Naive thymus-derived CD4-positive, alpha-beta T cell (primary cell): ENCODE data around the gene RAG1. TPM values are rescaled to one million over a fixed set of nuclear protein-coding genes. Genes with fewer than 3 reads are reported as not detected.

Experiments
- ATAC-seq: fragments of 150-1000 bp; cut with Tn5 transposase; 2 replicates; pipeline ENCODE4 v1.10.0; 2021; ENCODE audit warnings: mild to moderate bottlenecking, moderate library complexity
- CTCF ChIA-PET: fragments of 350-600 bp; sonication (Branson Sonifier 250); formaldehyde crosslinking; loops from one replicate; lab custom pipeline; 2021; ENCODE audit warnings: antibody characterized with exemption; lab: Charles Lee
- POLR2A ChIA-PET: fragments of 350-600 bp; sonication (Branson Sonifier 250); formaldehyde crosslinking; loops from one replicate; lab custom pipeline; 2021; ENCODE audit warnings: antibody characterized with exemption, inconsistent platforms; lab: Charles Lee
- DNase-seq, 9 donors: peaks; one replicate each; pipeline versions ENCODE4 v3.0.0 to v3.0.0-alpha.2; 2020 to 2022; ENCODE audit warnings: mixed read lengths in 1 of 9
- H3K27ac ChIP-seq: one replicate; pipeline ENCODE4 v1.7.0; 2013; ENCODE audit warnings: mild to moderate bottlenecking, low read depth, low read length, moderate library complexity
- H3K27me3 ChIP-seq, 2 donors: one replicate each; pipeline ENCODE4 v1.7.0; 2013; ENCODE audit warnings: low read length in 2 of 2, mild to moderate bottlenecking in 2 of 2, moderate library complexity in 2 of 2; ENCODE audit not compliant: control insufficient read depth in 2 of 2, insufficient read depth in 2 of 2
- H3K36me3 ChIP-seq, 3 experiments: 1 replicate in 2 of 3; 2 replicates in 1 of 3; pipeline ENCODE4 v1.7.0; 2013; ENCODE audit warnings: low read length in 3 of 3, mild to moderate bottlenecking in 3 of 3, moderate library complexity in 1 of 3; ENCODE audit not compliant: insufficient read depth in 3 of 3, control insufficient read depth in 2 of 3
- H3K4me1 ChIP-seq, 2 donors: one replicate each; pipeline ENCODE4 v1.7.0; 2013; ENCODE audit warnings: low read length in 2 of 2, mild to moderate bottlenecking in 2 of 2, moderate library complexity in 1 of 2; ENCODE audit not compliant: control insufficient read depth in 2 of 2, insufficient read depth in 2 of 2
- H3K4me3 ChIP-seq: 2 replicates; pipeline ENCODE4 v1.7.0; 2013; ENCODE audit warnings: mild to moderate bottlenecking, low read length
- H3K9me3 ChIP-seq, 3 experiments: 1 replicate in 2 of 3; 2 replicates in 1 of 3; pipeline ENCODE4 v1.7.0; 2013; ENCODE audit warnings: low read length in 3 of 3; ENCODE audit not compliant: control insufficient read depth in 2 of 3
- H3K27ac Mint-ChIP-seq, 9 donors: one replicate each; pipeline ENCODE4 v1.8.0; 2020 to 2022; ENCODE audit warnings: mixed read lengths in 9 of 9, mild to moderate bottlenecking in 8 of 9, moderate library complexity in 5 of 9, inconsistent platforms in 2 of 9
- H3K27me3 Mint-ChIP-seq, 5 donors: one replicate each; pipeline ENCODE4 v1.8.0; 2021 to 2022; ENCODE audit warnings: mixed read lengths in 5 of 5, mild to moderate bottlenecking in 1 of 5
- H3K36me3 Mint-ChIP-seq, 5 donors: one replicate each; pipeline ENCODE4 v1.8.0; 2020 to 2022; ENCODE audit warnings: mixed read lengths in 5 of 5, mild to moderate bottlenecking in 3 of 5, inconsistent platforms in 1 of 5
- H3K4me1 Mint-ChIP-seq, 7 donors: one replicate each; pipeline ENCODE4 v1.8.0; 2020 to 2022; ENCODE audit warnings: mixed read lengths in 7 of 7, mild to moderate bottlenecking in 3 of 7, inconsistent platforms in 1 of 7
- H3K4me3 Mint-ChIP-seq, 10 donors: one replicate each; pipeline ENCODE4 v1.8.0; 2020 to 2022; ENCODE audit warnings: mild to moderate bottlenecking in 10 of 10, mixed read lengths in 10 of 10, moderate library complexity in 6 of 10, inconsistent platforms in 2 of 10
- H3K9me3 Mint-ChIP-seq, 11 donors: one replicate each; pipeline ENCODE4 v1.8.0; 2020 to 2022; ENCODE audit warnings: mixed read lengths in 11 of 11, mild to moderate bottlenecking in 4 of 11, inconsistent platforms in 1 of 11, moderate library complexity in 1 of 11
- intact Hi-C, 2 donors: fragments of 100-400 bp; cut with micrococcal nuclease; formaldehyde crosslinking; loops; one replicate each; pipeline ENCODE4 v1.15.1; 2023
- polyA plus RNA-seq, 2 donors: library from polyadenylated mRNA; unstranded; fragments of 300-500 nt; fragmentation: Illumina TruSeq; gene quantifications; one replicate each; pipeline ENCODE4 v1.2.3, GENCODE V29; 2021
- total RNA-seq, 6 experiments: library from RNA in 5 of 6; stranded (reverse) in 5 of 6; gene quantifications; 1 replicate in 5 of 6; 2 replicates in 1 of 6; pipeline ENCODE4 v1.2.3 and lab custom pipeline; 2021 to 2026

RAG1 gene
- total RNA-seq, result under 1 TPM; 0.15 to 0.65 (median 0.37) TPM
- polyA plus RNA-seq, result not detected
- 0.54 reads per million for total RNA-seq (lab: John Stamatoyannopoulos, UW)

GRCh38 chr11:36567694-36568093, at the start of gene RAG1:
TSS of gene RAG1 (plus strand) at chr11:36568007. CDS start at chr11:36573305, 5,298 bp downstream.
- Mint-ChIP-seq H3K4me3 (no peak within 1 kb of the TSS), H3K27ac (no peak within 1 kb of the TSS), H3K27me3 (peaks cover 41 to 76% (median 49%) of the 10 kb centered on the region in 5 donors), H3K9me3 (peaks cover 0 to 1% (median 0%) of the 10 kb centered on the region in 11 donors), H3K4me1 (peaks cover 4 to 8% (median 6%) of the 10 kb centered on the region in 7 donors), H3K36me3 (peaks cover 0 to 4% (median 0%) of the 10 kb centered on the region in 5 donors)
- intact Hi-C loops, result loop anchor here in 1 of 2 donors (2.0 kb wide), 1 partner anchor 105 kb away; no protein-coding TSS in a partner anchor
- Histone ChIP-seq H3K27ac (no peak within 1 kb of the TSS), H3K4me1 (no peaks in the 10 kb centered on the region), H3K9me3 (no peaks in the 10 kb centered on the region), H3K36me3 (no peaks in the 10 kb centered on the region), H3K27me3 (no peaks in the 10 kb centered on the region), H3K4me3 (no peak within 1 kb of the TSS)
- ChIA-PET CTCF (interaction anchor here (2.2 kb wide), 1 partner anchor 179 kb away, joined by 8 read pairs; no protein-coding TSS in a partner anchor), POLR2A (no interaction called here)
- ATAC-seq (no peak), DNase-seq (no peak)

GRCh38 chr11:36530840-36531239, 37.0 kb upstream of the RAG1 start:
- Histone ChIP-seq H3K9me3 (no peaks in the 10 kb centered on the region), H3K4me3 (no peak overlapping the region), H3K4me1 (no peaks in the 10 kb centered on the region), H3K36me3 (no peaks in the 10 kb centered on the region), H3K27me3 (no peaks in the 10 kb centered on the region), H3K27ac (no peak overlapping the region)
- ATAC-seq, result no peak
- Mint-ChIP-seq H3K27me3 (peaks cover 8 to 29% (median 13%) of the 10 kb centered on the region in 5 donors), H3K36me3 (no peaks in the 10 kb centered on the region), H3K27ac (no peak overlapping the region), H3K4me1 (no peaks in the 10 kb centered on the region), H3K9me3 (peaks cover 0 to 16% (median 6%) of the 10 kb centered on the region in 11 donors), H3K4me3 (no peak overlapping the region)
- ChIA-PET CTCF (no interaction called here), POLR2A (no interaction called here)
- no peak for DNase-seq
- intact Hi-C loops, result no loop called here

GRCh38 chr11:36532941-36533601, 34.7 kb upstream of the RAG1 start:
- Mint-ChIP-seq H3K27ac (no peak overlapping the region), H3K4me3 (no peak overlapping the region), H3K36me3 (no peaks in the 10 kb centered on the region), H3K9me3 (peaks cover 0 to 7% (median 3%) of the 10 kb centered on the region in 11 donors), H3K4me1 (no peaks in the 10 kb centered on the region), H3K27me3 (peaks cover 3 to 33% (median 8%) of the 10 kb centered on the region in 5 donors)
- ATAC-seq (no peak), DNase-seq (no peak)
- POLR2A ChIA-PET, result no interaction called here
- Histone ChIP-seq H3K36me3 (no peaks in the 10 kb centered on the region), H3K9me3 (no peaks in the 10 kb centered on the region), H3K4me3 (no peak overlapping the region), H3K4me1 (no peaks in the 10 kb centered on the region), H3K27me3 (no peaks in the 10 kb centered on the region), H3K27ac (no peak overlapping the region)
- intact Hi-C loops, result no loop called here
- CTCF ChIA-PET, result no interaction called here

GRCh38 chr11:36534276-36534840, 33.4 kb upstream of the RAG1 start:
- H3K4me3 ChIP-seq, result no peak overlapping the region
- ATAC-seq (no peak), DNase-seq (no peak)
- H3K9me3 Mint-ChIP-seq, result no peaks in the 10 kb centered on the region
- H3K4me1 Mint-ChIP-seq, result no peaks in the 10 kb centered on the region
- H3K27ac ChIP-seq, result no peak overlapping the region
- POLR2A ChIA-PET, result no interaction called here
- H3K36me3 ChIP-seq, result no peaks in the 10 kb centered on the region
- H3K4me3 Mint-ChIP-seq, result no peak overlapping the region
- no peak overlapping the region for H3K27ac Mint-ChIP-seq
- no peaks in the 10 kb centered on the region for H3K4me1 ChIP-seq
- H3K27me3 ChIP-seq, result no peaks in the 10 kb centered on the region
- CTCF ChIA-PET, result no interaction called here
- peaks cover 0 to 31% (median 3%) of the 10 kb centered on the region in 5 donors for H3K27me3 Mint-ChIP-seq
- intact Hi-C loops, result no loop called here
- H3K9me3 ChIP-seq, result no peaks in the 10 kb centered on the region
- H3K36me3 Mint-ChIP-seq, result no peaks in the 10 kb centered on the region

GRCh38 chr11:36540998-36541397, 26.8 kb upstream of the RAG1 start:
- no peaks in the 10 kb centered on the region for H3K4me1 ChIP-seq
- no peaks in the 10 kb centered on the region for H3K9me3 Mint-ChIP-seq
- no peaks in the 10 kb centered on the region for H3K36me3 Mint-ChIP-seq
- intact Hi-C loops, result loop anchor here in 1 of 2 donors (1.0 to 2.0 kb wide), 2 partner anchors 31 to 252 kb away; partner anchors contain the start of genes COMMD9 and TRAF6
- H3K9me3 ChIP-seq, result no peaks in the 10 kb centered on the region
- H3K4me1 Mint-ChIP-seq, result peaks cover 0 to 8% (median 0%) of the 10 kb centered on the region in 7 donors
- H3K27me3 Mint-ChIP-seq, result peaks cover 0 to 31% (median 22%) of the 10 kb centered on the region in 5 donors
- ChIA-PET CTCF (no interaction called here), POLR2A (no interaction called here)
- no peaks in the 10 kb centered on the region for H3K36me3 ChIP-seq
- no peak overlapping the region for H3K4me3 Mint-ChIP-seq
- H3K27ac Mint-ChIP-seq, result no peak overlapping the region
- ATAC-seq (peak; percentile 67), DNase-seq (peak in 1 of 9 donors; percentile 32)
- no peaks in the 10 kb centered on the region for H3K27me3 ChIP-seq
- no peak overlapping the region for H3K4me3 ChIP-seq
- no peak overlapping the region for H3K27ac ChIP-seq

GRCh38 chr11:36550385-36551115, 17.3 kb upstream of the RAG1 start:
- Mint-ChIP-seq H3K27me3 (peaks cover 0 to 46% (median 7%) of the 10 kb centered on the region in 5 donors), H3K4me1 (peaks cover 0 to 6% (median 0%) of the 10 kb centered on the region in 7 donors), H3K9me3 (peaks cover 0 to 18% (median 2%) of the 10 kb centered on the region in 11 donors), H3K36me3 (peaks cover 0 to 4% (median 0%) of the 10 kb centered on the region in 5 donors), H3K27ac (no peak overlapping the region), H3K4me3 (no peak overlapping the region)
- CTCF ChIA-PET, result no interaction called here
- Histone ChIP-seq H3K9me3 (no peaks in the 10 kb centered on the region), H3K27me3 (no peaks in the 10 kb centered on the region), H3K27ac (no peak overlapping the region), H3K36me3 (no peaks in the 10 kb centered on the region), H3K4me3 (no peak overlapping the region), H3K4me1 (peaks cover 0 to 5% of the 10 kb centered on the region in 2 donors)
- ATAC-seq (no peak), DNase-seq (no peak)
- intact Hi-C loops, result no loop called here
- POLR2A ChIA-PET, result no interaction called here
